Measurements from ENCODE around the gene DPP7. TPM values are rescaled to one million over a fixed set of nuclear protein-coding genes. Genes with fewer than 3 reads are reported as not detected.

Gene DPP7
- total and polyA plus RNA-seq, 2 of the 4 experiments (the other 2 are of a cell fraction) = 14.9 to 76.4 TPM

DNA sequence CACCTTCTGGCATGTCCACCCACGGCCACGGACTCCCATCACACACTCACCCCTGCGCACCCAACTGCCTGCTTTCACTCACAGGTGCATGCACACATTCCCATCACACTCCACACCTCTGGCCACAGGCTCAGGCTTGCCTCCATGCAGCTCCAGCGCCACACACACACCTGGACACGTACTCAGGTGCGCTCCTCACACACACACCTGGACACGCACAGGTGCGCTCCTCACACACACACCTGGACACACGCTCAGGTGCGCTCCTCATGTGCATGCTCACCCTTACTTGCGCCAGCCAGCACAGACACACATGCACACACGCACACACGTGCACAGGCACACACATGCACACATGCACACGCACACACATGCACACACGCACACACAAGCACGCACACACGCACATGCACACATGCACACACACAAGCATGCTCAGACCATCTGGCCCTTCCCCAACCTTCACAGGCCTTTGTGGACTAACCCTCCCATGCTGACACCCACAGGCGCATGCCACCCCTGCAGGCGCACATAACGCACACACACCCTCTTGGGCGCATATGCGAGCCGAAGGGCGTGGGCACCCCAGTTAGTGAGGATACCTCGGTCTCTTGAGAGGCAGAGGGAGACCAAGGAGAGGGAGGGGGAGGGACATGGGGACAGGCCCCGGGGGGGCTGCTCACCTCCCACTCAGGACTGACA is 32.7 kb upstream of the DPP7 start:
- Histone ChIP-seq H4K5ac (ENCODE audit: low read depth, low read length) (no peak overlapping the region), H2AFZ (replicated peaks; ENCODE audit: low read length, poor library complexity) (no peak overlapping the region), H3K14ac (replicated peaks; ENCODE audit: low read depth, low read length) (no peak overlapping the region), H3K9me3 (ENCODE audit: control insufficient read depth, insufficient read depth, low read length) (no peaks in the 10 kb centered on the region), H2BK15ac (ENCODE audit: low read depth, low read length) (no peak overlapping the region), H4K8ac (ENCODE audit: low read depth in 2 of 2, low read length in 2 of 2) (no peak overlapping the region), H2AK9ac (replicated peaks; ENCODE audit: low read depth, low read length, poor library complexity) (no peak overlapping the region), H3K4me3 (ENCODE audit: insufficient read depth, low read depth, low read length) (no peak overlapping the region), H2BK120ac (ENCODE audit: low read depth, low read length) (no peak overlapping the region), H4K20me1 (ENCODE audit: insufficient read depth, low read length) (no peaks in the 10 kb centered on the region), H3K36me3 (ENCODE audit: control insufficient read depth, insufficient read depth, low read length) (no peaks in the 10 kb centered on the region), H2BK5ac (ENCODE audit: low read depth, low read length, poor library complexity, severe bottlenecking) (no peak overlapping the region), H3K9ac (ENCODE audit: low read depth, low read length) (no peak overlapping the region), H3K79me1 (ENCODE audit: low read depth in 1 of 2, low read length in 2 of 2) (no peaks in the 10 kb centered on the region), H3K18ac (ENCODE audit: low read depth, low read length) (no peak overlapping the region), H3K4me2 (ENCODE audit: low read depth, low read length) (no peak overlapping the region), H3K27ac (ENCODE audit: insufficient read depth, low read length) (no peak overlapping the region), H4K91ac (ENCODE audit: insufficient read depth, low read depth, low read length) (no peak overlapping the region), H2BK20ac (ENCODE audit: low read depth, low read length) (no peak overlapping the region), H3K56ac (ENCODE audit: extremely low read depth, insufficient read depth, low read length) (no peak overlapping the region), H3K4me1 (ENCODE audit: control insufficient read depth, insufficient read depth, low read length) (no peaks in the 10 kb centered on the region), H3K4ac (ENCODE audit: low read depth, low read length) (no peak overlapping the region), H3K9me1 (ENCODE audit: insufficient read depth, low read length) (0 out of 2 replicates have a peak, but pooled peaks cover 4% of the 10 kb centered on the region), H3K27me3 (ENCODE audit: control insufficient read depth, insufficient read depth, low read length) (peaks cover 19% of the 10 kb centered on the region), H2AK5ac (ENCODE audit: low read depth, low read length) (no peak overlapping the region), H3K23ac (ENCODE audit: low read depth, low read length) (no peak overlapping the region)
- POLR2A ChIA-PET (ENCODE audit: unreplicated experiment) = no interaction called here
- dilution Hi-C loops (cut with HindIII; ENCODE audit: low sequenced_read_pairs, unreplicated experiment) (no loop called here), in situ Hi-C loops (cut with MboI; ENCODE audit: low sequenced_read_pairs) (no loop called here), intact Hi-C loops (cut with micrococcal nuclease) (no loop called here)
- CTCF ChIA-PET = no interaction called here
- no peak for ATAC-seq (ENCODE audit: low read depth)
- TF ChIP-seq RCOR1 (IDR thresholded peaks at IDR 0.05; ENCODE audit: insufficient replicate concordance, low read length) (no peak), MAFK (IDR thresholded peaks at IDR 0.05; ENCODE audit: low read depth, low read length) (no peak), MAZ (IDR thresholded peaks at IDR 0.05; ENCODE audit: borderline replicate concordance, low read depth, low read length) (no peak), CEBPB (IDR thresholded peaks at IDR 0.05; ENCODE audit: low read depth, low read length) (no peak), CHD1 (IDR thresholded peaks at IDR 0.05; ENCODE audit: low read depth, low read length) (no peak), RFX5 (IDR thresholded peaks at IDR 0.05; ENCODE audit: low read depth, low read length) (no peak), POLR2A (IDR thresholded peaks at IDR 0.05; ENCODE audit: low read depth, low read length) (no peak), MXI1 (IDR thresholded peaks at IDR 0.05; ENCODE audit: borderline replicate concordance, low read depth, low read length) (no peak), FOS (IDR thresholded peaks at IDR 0.05; ENCODE audit: low read depth, low read length) (no peak), NFE2L2 (IDR thresholded peaks at IDR 0.05; ENCODE audit: low read depth, low read length) (no peak)
- TF ChIP-seq, protein P1, sequence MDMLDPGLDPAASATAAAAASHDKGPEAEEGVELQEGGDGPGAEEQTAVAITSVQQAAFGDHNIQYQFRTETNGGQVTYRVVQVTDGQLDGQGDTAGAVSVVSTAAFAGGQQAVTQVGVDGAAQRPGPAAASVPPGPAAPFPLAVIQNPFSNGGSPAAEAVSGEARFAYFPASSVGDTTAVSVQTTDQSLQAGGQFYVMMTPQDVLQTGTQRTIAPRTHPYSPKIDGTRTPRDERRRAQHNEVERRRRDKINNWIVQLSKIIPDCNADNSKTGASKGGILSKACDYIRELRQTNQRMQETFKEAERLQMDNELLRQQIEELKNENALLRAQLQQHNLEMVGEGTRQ (IDR thresholded peaks at IDR 0.05; ENCODE audit: low read depth, low read length) = no peak
- TF ChIP-seq, protein P2, sequence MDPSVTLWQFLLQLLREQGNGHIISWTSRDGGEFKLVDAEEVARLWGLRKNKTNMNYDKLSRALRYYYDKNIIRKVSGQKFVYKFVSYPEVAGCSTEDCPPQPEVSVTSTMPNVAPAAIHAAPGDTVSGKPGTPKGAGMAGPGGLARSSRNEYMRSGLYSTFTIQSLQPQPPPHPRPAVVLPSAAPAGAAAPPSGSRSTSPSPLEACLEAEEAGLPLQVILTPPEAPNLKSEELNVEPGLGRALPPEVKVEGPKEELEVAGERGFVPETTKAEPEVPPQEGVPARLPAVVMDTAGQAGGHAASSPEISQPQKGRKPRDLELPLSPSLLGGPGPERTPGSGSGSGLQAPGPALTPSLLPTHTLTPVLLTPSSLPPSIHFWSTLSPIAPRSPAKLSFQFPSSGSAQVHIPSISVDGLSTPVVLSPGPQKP (IDR thresholded peaks at IDR 0.05; ENCODE audit: borderline replicate concordance, low read depth, low read length) = no peak
- BruUV-seq (replicated peaks) = no TSS peak
- 82% methylated on average over 14 of the region's 26 CpGs; no CpG with 5 or more reads in 1 of the 2 experiments for WGBS, 2 experiments (ENCODE audit: extremely low coverage in 2 of 2, insufficient read length in 1 of 2)
- DNase-seq = no peak

Data from IMR-90 (cell line).